HepG2 (cell line): ENCODE measurements around the gene FDXACB1. TPM values are rescaled to one million over a fixed set of nuclear protein-coding genes. Genes with fewer than 3 reads are reported as not detected.

Experiments
- CENPX ChIP-seq: sonication (generic); formaldehyde crosslinking; IDR thresholded peaks from 2 replicates; pipeline ENCODE4 v1.9.0; 2021; ENCODE audit warnings: mild to moderate bottlenecking, missing genetic modification reagents, moderate library complexity
- ELF3 ChIP-seq: IDR thresholded peaks from 2 replicates; pipeline ENCODE4 v1.6.1; 2016; ENCODE audit warnings: missing genetic modification reagents, missing compliant biosample characterization
- FOSL2 ChIP-seq: sonication (generic); formaldehyde crosslinking; IDR thresholded peaks from 2 replicates; pipeline ENCODE4 v1.4.0; 2020; ENCODE audit warnings: missing genetic modification reagents
- FOXO1 ChIP-seq: sonication (generic); formaldehyde crosslinking; IDR thresholded peaks from 2 replicates; pipeline ENCODE4 v1.4.0; 2020; ENCODE audit warnings: missing genetic modification reagents
- GABPB1 ChIP-seq: IDR thresholded peaks from 2 replicates; pipeline ENCODE4 v1.6.1; 2016; ENCODE audit warnings: mild to moderate bottlenecking, missing genetic modification reagents, moderate library complexity, missing compliant biosample characterization
- HES4 ChIP-seq: sonication (generic); formaldehyde crosslinking; IDR thresholded peaks from 2 replicates; pipeline ENCODE4 v1.9.0; 2021; ENCODE audit warnings: mild to moderate bottlenecking, missing genetic modification reagents, borderline replicate concordance
- HMGA1 ChIP-seq: sonication (generic); formaldehyde crosslinking; conservative IDR thresholded peaks from 2 replicates; pipeline ENCODE4 v1.4.0; 2020; ENCODE audit warnings: missing genetic modification reagents
- HNF4G ChIP-seq, 2 experiments: sonication (generic) in 1 of 2; formaldehyde crosslinking in 1 of 2; IDR thresholded peaks; 2 replicates each; pipeline versions ENCODE4 v1.4.0 to v1.6.1; 2011 to 2020; ENCODE audit warnings: borderline replicate concordance in 2 of 2, low read depth in 2 of 2, mild to moderate bottlenecking in 2 of 2, low read length in 1 of 2, missing genetic modification reagents in 1 of 2, moderate library complexity in 1 of 2
- JUND ChIP-seq: sonication (generic); formaldehyde crosslinking; IDR thresholded peaks from 2 replicates; pipeline ENCODE4 v1.8.0; 2022; ENCODE audit warnings: mild to moderate bottlenecking, missing genetic modification reagents
- KAT8 ChIP-seq: IDR thresholded peaks from 2 replicates; pipeline ENCODE4 v1.6.1; 2016; ENCODE audit warnings: missing genetic modification reagents, missing compliant biosample characterization
- MATR3 ChIP-seq: sonication (generic); formaldehyde crosslinking; IDR thresholded peaks from 2 replicates; pipeline ENCODE4 v1.4.0; 2020; ENCODE audit warnings: missing genetic modification reagents
- NRL ChIP-seq: sonication (generic); formaldehyde crosslinking; IDR thresholded peaks from 2 replicates; pipeline ENCODE4 v1.5.0; 2020; ENCODE audit warnings: missing genetic modification reagents, mild to moderate bottlenecking, moderate library complexity, borderline replicate concordance
- ONECUT2 ChIP-seq: sonication (generic); formaldehyde crosslinking; IDR thresholded peaks from 2 replicates; pipeline ENCODE4 v1.4.0; 2020; ENCODE audit warnings: missing genetic modification reagents
- POGZ ChIP-seq: sonication (generic); formaldehyde crosslinking; IDR thresholded peaks from 2 replicates; pipeline ENCODE4 v1.4.0; 2020; ENCODE audit warnings: mild to moderate bottlenecking, missing genetic modification reagents
- PPARG ChIP-seq: conservative IDR thresholded peaks from 2 replicates; pipeline ENCODE4 v1.6.1; 2016; ENCODE audit warnings: missing biosample characterization, missing genetic modification reagents
- PRDM4 ChIP-seq: sonication (generic); formaldehyde crosslinking; IDR thresholded peaks from 2 replicates; pipeline ENCODE4 v1.9.0; 2021; ENCODE audit warnings: missing genetic modification reagents, borderline replicate concordance
- SP5 ChIP-seq: IDR thresholded peaks from 2 replicates; pipeline ENCODE4 v1.6.1; 2016; ENCODE audit warnings: low read depth, borderline replicate concordance
- TAF15 ChIP-seq: fragments of 200-400 bp; formaldehyde crosslinking; IDR thresholded peaks from one replicate; pipeline ENCODE4 v1.6.1; 2018; ENCODE audit warnings: mild to moderate bottlenecking, low read depth, low read length; ENCODE audit not compliant: poor library complexity, severe bottlenecking
- TGIF2 ChIP-seq: IDR thresholded peaks from 2 replicates; pipeline ENCODE4 v1.6.1; 2016; ENCODE audit warnings: control low read depth, missing compliant biosample characterization
- XBP1 ChIP-seq: sonication (generic); formaldehyde crosslinking; IDR thresholded peaks from 2 replicates; pipeline ENCODE4 v1.5.0; 2020; ENCODE audit warnings: missing genetic modification reagents
- ZNF282 ChIP-seq: fragments of 450-650 bp; IDR thresholded peaks from 2 replicates; pipeline ENCODE4 v1.6.1; 2018; ENCODE audit not compliant: partially characterized antibody
- ZNF296 ChIP-seq: sonication (generic); formaldehyde crosslinking; conservative IDR thresholded peaks from 2 replicates; pipeline ENCODE4 v1.5.0; 2020; ENCODE audit warnings: mild to moderate bottlenecking, missing genetic modification reagents
- ZNF512 ChIP-seq: sonication (generic); formaldehyde crosslinking; IDR thresholded peaks from 2 replicates; pipeline ENCODE4 v1.4.0; 2020; ENCODE audit warnings: mild to moderate bottlenecking, missing genetic modification reagents
- ZSCAN31 ChIP-seq: sonication (generic); formaldehyde crosslinking; IDR thresholded peaks from 2 replicates; pipeline ENCODE4 v1.5.0; 2020; ENCODE audit warnings: low read depth, mild to moderate bottlenecking, missing genetic modification reagents
- polyA plus RNA-seq, 8 experiments: library from polyadenylated mRNA; depleted of rRNA in 3 of 8; stranded (reverse) in 7 of 8; unstranded in 1 of 8; fragments of >200 nt; fragmentation: Illumina TruSeq in 4 of 8; extraction: Trizol in 4 of 8; gene quantifications; 2 replicates each; pipeline versions ENCODE4 v1.2.1 to v1.2.3, GENCODE V29; 2011 to 2016; ENCODE audit warnings: low read depth in 4 of 8, missing spikeins in 1 of 8, mixed read lengths in 1 of 8; ENCODE audit not compliant: insufficient read depth in 1 of 8
- total RNA-seq, 5 experiments: library from RNA; depleted of rRNA; stranded (reverse); fragments of >200 nt; fragmentation: Illumina TruSeq; extraction: Trizol; gene quantifications; 2 replicates each; pipeline ENCODE4 v1.2.3, GENCODE V29; 2016; ENCODE audit warnings: low read depth in 1 of 5
- TF ChIP-seq, protein P1 (sequence below): sonication (generic); formaldehyde crosslinking; IDR thresholded peaks from 2 replicates; pipeline ENCODE4 v1.8.0; 2022; ENCODE audit warnings: missing genetic modification reagents, mild to moderate bottlenecking, moderate library complexity, borderline replicate concordance

Gene FDXACB1
- total and polyA plus RNA-seq, 2 of the 13 experiments (the other 11 are each of a cell fraction or from before 2014, with no cell fraction given): 1.1 to 3.4 TPM

- TF ChIP-seq ZNF282 (no peak), FOXO1 (CRISPR knock-in tag) (peak; percentile 84), TAF15 (no peak), HES4 (CRISPR knock-in tag) (no peak), NRL (no peak), PPARG (CRISPR knock-in tag) (peak; percentile 55), FOSL2 (peak; percentile 51; the same call in 1 of the 2 replicates), MATR3 (no peak), CENPX (CRISPR knock-in tag) (no peak), ZNF512 (no peak), ELF3 (CRISPR knock-in tag) (0 out of 2 replicates have a peak, but pooled peaks have one; percentile 29), SP5 (no peak), HMGA1 (CRISPR knock-in tag) (no peak), ONECUT2 (CRISPR knock-in tag) (peak; percentile 65; the same call in 1 of the 2 replicates), POGZ (CRISPR knock-in tag) (no peak), HNF4G (IDR thresholded peaks at IDR 0.05; ENCODE audit: borderline replicate concordance, low read depth, low read length) (peak; percentile 74; the same call in 1 of the 2 replicates), HNF4G (CRISPR knock-in tag; IDR thresholded peaks at IDR 0.05; ENCODE audit: borderline replicate concordance, low read depth) (peak; percentile 46; the same call in 1 of the 2 replicates), XBP1 (CRISPR knock-in tag) (no peak), ZNF296 (no peak), PRDM4 (CRISPR knock-in tag) (no peak), TGIF2 (CRISPR knock-in tag) (no peak), KAT8 (peak; percentile 75), JUND (CRISPR knock-in tag) (no peak), ZSCAN31 (CRISPR knock-in tag) (no peak), GABPB1 (CRISPR knock-in tag) (no peak)
- TF ChIP-seq, protein P1, sequence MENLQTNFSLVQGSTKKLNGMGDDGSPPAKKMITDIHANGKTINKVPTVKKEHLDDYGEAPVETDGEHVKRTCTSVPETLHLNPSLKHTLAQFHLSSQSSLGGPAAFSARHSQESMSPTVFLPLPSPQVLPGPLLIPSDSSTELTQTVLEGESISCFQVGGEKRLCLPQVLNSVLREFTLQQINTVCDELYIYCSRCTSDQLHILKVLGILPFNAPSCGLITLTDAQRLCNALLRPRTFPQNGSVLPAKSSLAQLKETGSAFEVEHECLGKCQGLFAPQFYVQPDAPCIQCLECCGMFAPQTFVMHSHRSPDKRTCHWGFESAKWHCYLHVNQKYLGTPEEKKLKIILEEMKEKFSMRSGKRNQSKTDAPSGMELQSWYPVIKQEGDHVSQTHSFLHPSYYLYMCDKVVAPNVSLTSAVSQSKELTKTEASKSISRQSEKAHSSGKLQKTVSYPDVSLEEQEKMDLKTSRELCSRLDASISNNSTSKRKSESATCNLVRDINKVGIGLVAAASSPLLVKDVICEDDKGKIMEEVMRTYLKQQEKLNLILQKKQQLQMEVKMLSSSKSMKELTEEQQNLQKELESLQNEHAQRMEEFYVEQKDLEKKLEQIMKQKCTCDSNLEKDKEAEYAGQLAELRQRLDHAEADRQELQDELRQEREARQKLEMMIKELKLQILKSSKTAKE (CRISPR knock-in tag): no peak
Measured at GRCh38 chr11:111840143-111840542, 38.8 kb downstream of the FDXACB1 start (continued).
